H1 (cell line): ENCODE results near the gene LMX1B. TPM values are rescaled to one million over a fixed set of nuclear protein-coding genes. Genes with fewer than 3 reads are reported as not detected.

Source experiments
- CTCF ChIA-PET: fragments of 300-600 bp; sonication (Branson Sonifier 250); formaldehyde crosslinking; loops from one replicate; lab custom pipeline; 2021; ENCODE audit not compliant: partially characterized antibody; lab: Charles Lee
- POLR2A ChIA-PET: fragments of 300-600 bp; sonication (Branson Sonifier 250); formaldehyde crosslinking; loops from one replicate; lab custom pipeline; 2021; ENCODE audit warnings: inconsistent platforms; ENCODE audit not compliant: partially characterized antibody; lab: Charles Lee
- DNase-seq, 2 experiments: peaks; one replicate each; pipeline versions ENCODE4 v3.0.0 to v3.0.0-alpha.2; 2010 to 2022; ENCODE audit warnings: low spot score in 2 of 2, low read depth in 1 of 2, mixed read lengths in 1 of 2
- FAIRE-seq: peaks from 2 replicates; lab custom pipeline; 2011; peaks lifted over from hg19 to GRCh38; lab: Jason Lieb, UNC
- H2AFZ ChIP-seq: 2 replicates; pipeline ENCODE4 v1.8.1; 2012; ENCODE audit warnings: low read length, inconsistent platforms
- H2AK5ac ChIP-seq: 2 replicates; pipeline ENCODE4 v1.6.1; 2013; ENCODE audit warnings: low read depth, low read length
- H2BK120ac ChIP-seq: replicated peaks from 2 replicates; pipeline ENCODE3; 2013; ENCODE audit warnings: low read depth, low read length, inconsistent platforms
- H2BK12ac ChIP-seq: 2 replicates; pipeline ENCODE4 v1.6.1; 2013; ENCODE audit warnings: low read depth, low read length
- H2BK15ac ChIP-seq: 2 replicates; pipeline ENCODE4 v1.6.1; 2013; ENCODE audit warnings: low read length
- H2BK20ac ChIP-seq: 2 replicates; pipeline ENCODE4 v1.6.1; 2013; ENCODE audit warnings: low read length
- H2BK5ac ChIP-seq: 2 replicates; pipeline ENCODE4 v1.6.1; 2013; ENCODE audit warnings: low read depth, low read length
- H3K14ac ChIP-seq: 2 replicates; pipeline ENCODE4 v1.6.1; 2013; ENCODE audit warnings: inconsistent platforms; ENCODE audit not compliant: insufficient read length
- H3K18ac ChIP-seq: 2 replicates; pipeline ENCODE4 v1.6.1; 2013; ENCODE audit warnings: low read length; ENCODE audit errors: extremely low read depth
- H3K23ac ChIP-seq: 2 replicates; pipeline ENCODE4 v1.6.1; 2013; ENCODE audit warnings: inconsistent platforms; ENCODE audit not compliant: insufficient read length
- H3K23me2 ChIP-seq: 2 replicates; pipeline ENCODE4 v1.6.1; 2013; ENCODE audit warnings: low read depth, low read length
- H3K27ac ChIP-seq: 2 replicates; pipeline ENCODE4 v1.6.1; 2011; ENCODE audit warnings: low read depth, low read length, inconsistent platforms
- H3K27me3 ChIP-seq, 4 experiments: replicated peaks in 1 of 4; 1 replicate in 1 of 4; 2 replicates in 3 of 4; pipeline versions ENCODE4 v1.6.1 to v1.8.1; 2011 to 2013; ENCODE audit warnings: low read length in 3 of 4, mild to moderate bottlenecking in 3 of 4, inconsistent platforms in 2 of 4, mixed read lengths in 2 of 4, moderate library complexity in 1 of 4; ENCODE audit not compliant: control insufficient read depth in 3 of 4, insufficient read depth in 3 of 4; ENCODE audit errors: extremely low read depth in 1 of 4
- H3K36me3 ChIP-seq, 4 experiments: 2 replicates each; pipeline versions ENCODE4 v1.6.1 to v1.8.1; 2011 to 2013; ENCODE audit warnings: mild to moderate bottlenecking in 4 of 4, low read length in 3 of 4, moderate library complexity in 2 of 4, control low read depth in 1 of 4, inconsistent platforms in 1 of 4; ENCODE audit not compliant: insufficient read depth in 4 of 4, control insufficient read depth in 2 of 4
- H3K4ac ChIP-seq: replicated peaks from 2 replicates; pipeline ENCODE3; 2013; ENCODE audit warnings: low read length, low read depth, mixed read lengths, inconsistent platforms; ENCODE audit not compliant: insufficient read length
- H3K4me1 ChIP-seq, 4 experiments: replicated peaks in 1 of 4; 1 replicate in 1 of 4; 2 replicates in 3 of 4; pipeline versions ENCODE4 v1.6.1 to v1.8.1; 2011 to 2013; ENCODE audit warnings: low read length in 3 of 4, inconsistent platforms in 2 of 4, mixed read lengths in 1 of 4; ENCODE audit not compliant: insufficient read depth in 4 of 4, control insufficient read depth in 3 of 4
- H3K4me2 ChIP-seq, 2 experiments: 2 replicates each; pipeline versions ENCODE4 v1.6.1 to v1.8.1; 2011 to 2013; ENCODE audit warnings: low read depth in 2 of 2, low read length in 2 of 2, control low read depth in 1 of 2, inconsistent platforms in 1 of 2, mild to moderate bottlenecking in 1 of 2; ENCODE audit not compliant: insufficient read depth in 1 of 2
- H3K4me3 ChIP-seq, 4 experiments: fragments of 200-600, 300-600 bp in 1 of 4; sonication (generic), shearing (Covaris generic), sonication (Bioruptor Twin) in 1 of 4; 2 replicates each; pipeline versions ENCODE4 v1.5.1 to v1.8.1; 2011 to 2016; ENCODE audit warnings: low read length in 4 of 4, low read depth in 3 of 4, control low read depth in 2 of 4, inconsistent platforms in 2 of 4, mild to moderate bottlenecking in 2 of 4, mixed read lengths in 1 of 4, moderate library complexity in 1 of 4; ENCODE audit not compliant: insufficient read depth in 2 of 4; ENCODE audit errors: extremely low read depth in 1 of 4
- H3K56ac ChIP-seq: replicated peaks from 2 replicates; pipeline ENCODE3; 2013; ENCODE audit warnings: low read depth, mild to moderate bottlenecking, mixed read lengths, low read length, inconsistent platforms; ENCODE audit not compliant: insufficient read length
- H3K79me1 ChIP-seq: 2 replicates; pipeline ENCODE4 v1.6.1; 2013; ENCODE audit warnings: low read depth, low read length, control low read depth
- H3K79me2 ChIP-seq, 2 experiments: 2 replicates each; pipeline versions ENCODE4 v1.6.1 to v1.8.1; 2012 to 2013; ENCODE audit warnings: low read length in 2 of 2, mild to moderate bottlenecking in 2 of 2, inconsistent platforms in 1 of 2; ENCODE audit not compliant: insufficient read depth in 2 of 2, control insufficient read depth in 1 of 2
- H3K9ac ChIP-seq, 4 experiments: replicated peaks in 1 of 4; 1 replicate in 1 of 4; 2 replicates in 3 of 4; pipeline versions ENCODE4 v1.6.1 to v1.8.1; 2011 to 2013; ENCODE audit warnings: low read depth in 3 of 4, low read length in 3 of 4, control low read depth in 2 of 4, mild to moderate bottlenecking in 2 of 4, moderate library complexity in 2 of 4, inconsistent platforms in 1 of 4; ENCODE audit errors: extremely low read depth in 1 of 4
- H3K9me3 ChIP-seq, 2 experiments: 2 replicates each; pipeline versions ENCODE4 v1.6.1 to v1.8.1; 2012 to 2013; ENCODE audit warnings: mild to moderate bottlenecking in 2 of 2, moderate library complexity in 2 of 2, control low read depth in 1 of 2, inconsistent platforms in 1 of 2, low read depth in 1 of 2, low read length in 1 of 2, mixed read lengths in 1 of 2; ENCODE audit not compliant: insufficient read depth in 2 of 2
- H4K20me1 ChIP-seq, 2 experiments: replicated peaks in 1 of 2; 2 replicates each; pipeline versions ENCODE3 to v1.8.1; 2011 to 2013; ENCODE audit warnings: inconsistent platforms in 2 of 2, low read length in 2 of 2, mild to moderate bottlenecking in 1 of 2; ENCODE audit not compliant: insufficient read depth in 2 of 2, control insufficient read depth in 1 of 2
- H4K5ac ChIP-seq: 2 replicates; pipeline ENCODE4 v1.6.1; 2013; ENCODE audit warnings: low read length, low read depth, mixed read lengths, inconsistent platforms; ENCODE audit not compliant: insufficient read length
- H4K8ac ChIP-seq: 2 replicates; pipeline ENCODE4 v1.8.0; 2013; ENCODE audit warnings: mild to moderate bottlenecking, moderate library complexity, low read length, inconsistent platforms; ENCODE audit not compliant: insufficient read depth; ENCODE audit errors: extremely low read depth
- H4K91ac ChIP-seq: replicated peaks from 2 replicates; pipeline ENCODE3; 2013; ENCODE audit warnings: low read length, mixed read lengths, inconsistent platforms; ENCODE audit not compliant: insufficient read length
- BACH1 ChIP-seq: IDR thresholded peaks from 2 replicates; pipeline ENCODE4 v1.6.1; 2012; ENCODE audit warnings: low read length, improper control_type of control experiment
- CHD1 ChIP-seq: IDR thresholded peaks from 2 replicates; pipeline ENCODE4 v1.6.1; 2012; ENCODE audit warnings: low read depth, low read length, improper control_type of control experiment
- CTCF ChIP-seq, 3 experiments: IDR thresholded peaks; 1 replicate in 2 of 3; 2 replicates in 1 of 3; pipeline versions ENCODE4 v1.5.1 to v1.6.1; 2011; ENCODE audit warnings: low read length in 3 of 3, mild to moderate bottlenecking in 3 of 3, inconsistent platforms in 2 of 3, low read depth in 1 of 3, moderate library complexity in 1 of 3; ENCODE audit not compliant: insufficient read depth in 1 of 3; ENCODE audit errors: control extremely low read depth in 1 of 3
- JUN ChIP-seq: IDR thresholded peaks from 2 replicates; pipeline ENCODE4 v1.6.1; 2011; ENCODE audit warnings: low read depth, mild to moderate bottlenecking, improper control_type of control experiment, low read length
- JUND ChIP-seq: IDR thresholded peaks from 2 replicates; pipeline ENCODE4 v1.6.1; 2011; ENCODE audit warnings: mild to moderate bottlenecking, improper control_type of control experiment, low read length
- SAP30 ChIP-seq: fragments of 300-600 bp; sonication (generic); IDR thresholded peaks from 2 replicates; pipeline ENCODE4 v1.7.1; 2012; ENCODE audit warnings: low read length, moderate library complexity, mild to moderate bottlenecking, inconsistent platforms; ENCODE audit not compliant: insufficient read depth, insufficient replicate concordance
- SIX5 ChIP-seq: IDR thresholded peaks from 2 replicates; pipeline ENCODE4 v1.6.1; 2011; ENCODE audit warnings: mild to moderate bottlenecking, low read depth, low read length
- SUZ12 ChIP-seq: fragments of 200-600 bp; sonication (generic); IDR thresholded peaks from 2 replicates; pipeline ENCODE4 v1.6.1; 2012; ENCODE audit warnings: mild to moderate bottlenecking, inconsistent platforms, low read length, moderate library complexity, mixed read lengths
- TBP ChIP-seq: IDR thresholded peaks from 2 replicates; pipeline ENCODE4 v1.6.1; 2011; ENCODE audit warnings: low read depth, low read length, improper control_type of control experiment
- ZNF274 ChIP-seq: IDR thresholded peaks from 2 replicates; pipeline ENCODE4 v1.7.0; 2012; ENCODE audit warnings: low read length, borderline replicate concordance; ENCODE audit errors: extremely low read depth
- WGBS, 2 experiments: shearing (Covaris generic) in 1 of 2; methylation state at CpG; one replicate each; pipeline versions ENCODE4 v1.1.6 to v1.1.7; 2013 to 2015; ENCODE audit warnings: low lambda C conversion rate in 2 of 2, mixed read lengths in 2 of 2, inconsistent platforms in 1 of 2, low coverage in 1 of 2, missing lambda C conversion rate in 1 of 2; ENCODE audit not compliant: insufficient replicate concordance in 2 of 2, insufficient coverage in 1 of 2, insufficient read length in 1 of 2; ENCODE audit errors: extremely low coverage in 1 of 2, missing lambda C conversion rate in 1 of 2; 5-methylcytosine and 5-hydroxymethylcytosine counted together
- polyA plus RNA-seq, 7 experiments: library from polyadenylated mRNA; depleted of rRNA in 3 of 7; stranded (reverse) in 5 of 7; unstranded in 2 of 7; fragments of >200 nt in 5 of 7; fragments of 200-250 nt in 2 of 7; gene quantifications; 1 replicate in 5 of 7; 2 replicates in 1 of 7; 4 replicates in 1 of 7; pipeline versions ENCODE4 v1.2.1 to v1.2.3, GENCODE V29; 2011 to 2013; ENCODE audit warnings: missing spikeins in 2 of 7, mixed read lengths in 2 of 7
- total RNA-seq: library from RNA; stranded (reverse); fragmentation: NEBNext Ultra II Directional; extraction: Animal tissue kit (Norgen Biotek cat#: 25700); gene quantifications from 2 replicates; pipeline ENCODE4 v1.2.1, GENCODE V29; 2021
- TF ChIP-seq, protein P1 (sequence below): IDR thresholded peaks from 2 replicates; pipeline ENCODE4 v1.6.1; 2011; ENCODE audit warnings: low read depth, mild to moderate bottlenecking, low read length; ENCODE audit not compliant: insufficient read depth

LMX1B gene
- total and polyA plus RNA-seq, 2 of the 8 experiments (the other 6 are each of a cell fraction or from before 2014, with no cell fraction given) = 0.09 to 0.37 TPM

GRCh38 chr9:126707083-126707482 is 93.4 kb downstream of the LMX1B start:
- H2BK5ac ChIP-seq = no peak overlapping the region
- H3K4me1 ChIP-seq = peaks cover 0 to 11% (median 8%) of the 10 kb centered on the region in 4 experiments; a peak in 5 of 7 replicates
- no peaks in the 10 kb centered on the region; the same call in 1 of the 2 replicates for H3K23me2 ChIP-seq
- no peak overlapping the region for H3K18ac ChIP-seq
- no peak overlapping the region for H2BK120ac ChIP-seq
- H3K56ac ChIP-seq = no peak overlapping the region
- H2BK20ac ChIP-seq = no peak overlapping the region
- H3K36me3 ChIP-seq = no peaks in the 10 kb centered on the region
- H3K23ac ChIP-seq = no peak overlapping the region
- no peak overlapping the region for H3K14ac ChIP-seq
- no peak overlapping the region for H4K8ac ChIP-seq
- H2BK15ac ChIP-seq = 0 out of 2 replicates have a peak overlapping the region, but pooled peaks have one; percentile 20
- FAIRE-seq = no peak
- CTCF ChIA-PET = interaction anchor here (0.6 to 11.7 kb wide), 43 partner anchors 8 to 651 kb away, joined by 3 to 415 read pairs (median 8); no protein-coding TSS in a partner anchor
- no peak overlapping the region for H3K4me3 ChIP-seq
- H4K91ac ChIP-seq = no peak overlapping the region
- POLR2A ChIA-PET = no interaction called here
- H3K27ac ChIP-seq = no peak overlapping the region
- no peaks in the 10 kb centered on the region for H3K9me3 ChIP-seq
- no peaks in the 10 kb centered on the region for H3K79me1 ChIP-seq
- no peak for DNase-seq
- H3K27me3 ChIP-seq = peaks cover 4 to 31% (median 28%) of the 10 kb centered on the region in 4 experiments
- 88% methylated on average over 4 of the region's 4 CpGs; no CpG with 5 or more reads in 1 of the 2 experiments for WGBS, 2 experiments
- H3K4ac ChIP-seq = no peak overlapping the region
- H4K5ac ChIP-seq = no peak overlapping the region
- no peak overlapping the region for H2BK12ac ChIP-seq
- H3K4me2 ChIP-seq = no peak overlapping the region
- TF ChIP-seq SUZ12 = no peak
- no peak for TF ChIP-seq SIX5
- no peak for TF ChIP-seq JUN
- TF ChIP-seq, protein P1, sequence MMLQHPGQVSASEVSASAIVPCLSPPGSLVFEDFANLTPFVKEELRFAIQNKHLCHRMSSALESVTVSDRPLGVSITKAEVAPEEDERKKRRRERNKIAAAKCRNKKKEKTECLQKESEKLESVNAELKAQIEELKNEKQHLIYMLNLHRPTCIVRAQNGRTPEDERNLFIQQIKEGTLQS = no peak
- no peak for TF ChIP-seq SAP30
- no peak for TF ChIP-seq ZNF274
- no peak for TF ChIP-seq TBP
- no peak for TF ChIP-seq BACH1
- no peak for TF ChIP-seq CTCF (IDR thresholded peaks at IDR 0.05; ENCODE audit: control extremely low read depth in 1 of 3, insufficient read depth in 1 of 3, low read depth in 1 of 3, low read length in 3 of 3)
- TF ChIP-seq JUND = no peak
- TF ChIP-seq CHD1 = no peak
- TF ChIP-seq, all 59 proteins: peak for 0
- Histone ChIP-seq H2AFZ (no peak overlapping the region), H4K20me1 (no peaks in the 10 kb centered on the region), H3K79me2 (no peaks in the 10 kb centered on the region), H2AK5ac (no peak overlapping the region), H3K9ac (no peak overlapping the region)
